HTR-8/SVneo (cell line): ENCODE results near the gene HORMAD2.

Experiments
- DNase-seq: peaks from one replicate; pipeline ENCODE4 v3.0.0; 2011; ENCODE audit warnings: low spot score, mixed read lengths; ENCODE audit not compliant: insufficient read length
- FAIRE-seq: peaks from 2 replicates; lab custom pipeline; 2011; peaks lifted over from hg19 to GRCh38; lab: Jason Lieb, UNC

The HORMAD2 gene

DNA sequence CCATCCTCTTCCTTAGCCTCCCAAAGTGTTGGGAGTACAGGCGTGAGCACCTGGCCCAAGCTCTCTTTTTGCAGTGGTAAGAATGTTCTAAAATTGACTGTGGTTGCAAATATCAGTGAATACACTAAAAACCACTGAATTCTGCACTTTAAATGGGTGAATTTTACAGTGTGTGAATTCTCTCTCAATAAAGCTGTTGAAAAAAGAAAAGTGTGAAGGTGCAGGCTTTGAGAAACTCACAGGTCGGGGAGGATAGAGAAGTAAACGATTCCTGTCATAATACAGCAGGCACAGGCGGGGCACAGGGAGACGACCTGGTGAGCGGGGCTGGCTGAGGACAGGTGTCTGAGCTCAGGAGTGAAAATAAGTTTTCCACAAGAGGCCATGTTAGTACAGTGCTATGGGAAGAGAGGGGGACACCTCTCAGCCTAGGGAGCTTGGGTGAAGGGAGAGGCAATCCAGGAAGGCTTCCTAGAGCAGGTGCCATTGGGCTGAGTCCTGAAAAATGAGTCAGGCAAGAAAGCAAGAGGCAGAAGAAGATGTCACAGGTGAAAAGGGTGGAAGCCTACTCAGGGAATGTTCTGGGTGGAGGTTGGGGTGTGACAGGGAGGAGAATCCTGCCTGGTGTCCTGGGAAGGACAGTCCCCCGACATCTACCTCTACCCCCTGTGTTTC is 140.2 kb downstream of the HORMAD2 start:
- DNase-seq (no peak), FAIRE-seq (no peak)

DNA sequence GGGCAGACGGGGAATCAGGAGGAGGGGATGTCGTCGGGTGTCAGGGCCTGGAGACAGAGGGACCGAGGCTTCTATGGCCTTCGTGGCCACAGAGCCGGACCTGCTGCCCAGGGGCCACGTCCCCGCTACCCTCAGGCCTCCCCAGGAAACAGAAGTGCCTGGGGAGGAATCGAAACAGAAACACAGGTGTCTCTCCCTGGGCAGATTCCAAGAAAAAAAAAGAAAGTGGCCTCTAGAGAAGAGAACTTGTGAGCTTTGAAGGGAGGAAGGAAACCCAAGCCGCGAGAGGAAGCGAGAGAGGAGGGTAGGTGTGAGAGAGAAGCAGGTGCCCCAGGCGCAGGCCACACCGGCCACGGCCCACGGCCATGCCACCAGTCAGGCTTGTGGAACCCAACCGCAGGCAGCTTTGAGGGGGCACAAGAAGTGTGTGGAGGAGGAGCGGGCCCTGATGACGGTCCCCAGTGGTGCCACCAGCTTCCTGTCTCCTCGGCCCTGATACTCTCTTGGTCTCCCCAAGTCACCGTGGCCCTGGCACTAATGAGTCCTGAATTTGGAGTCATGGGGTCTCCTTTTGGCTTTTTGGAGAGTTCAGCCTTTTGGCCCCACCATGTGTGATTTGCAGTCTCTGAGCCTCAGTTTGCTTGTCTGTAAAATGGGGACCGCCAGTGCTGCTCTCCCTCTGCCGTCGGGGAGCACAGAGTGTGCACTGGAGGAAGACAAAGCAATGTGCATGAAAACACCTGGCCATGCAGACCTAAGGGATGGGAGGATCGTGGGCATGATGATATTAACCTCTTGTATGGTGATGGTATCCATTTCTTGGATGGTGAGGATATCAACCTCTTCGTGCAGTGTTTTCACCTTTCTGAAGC is 141.1 kb downstream of the HORMAD2 start:
- DNase-seq (no peak), FAIRE-seq (no peak)

DNA sequence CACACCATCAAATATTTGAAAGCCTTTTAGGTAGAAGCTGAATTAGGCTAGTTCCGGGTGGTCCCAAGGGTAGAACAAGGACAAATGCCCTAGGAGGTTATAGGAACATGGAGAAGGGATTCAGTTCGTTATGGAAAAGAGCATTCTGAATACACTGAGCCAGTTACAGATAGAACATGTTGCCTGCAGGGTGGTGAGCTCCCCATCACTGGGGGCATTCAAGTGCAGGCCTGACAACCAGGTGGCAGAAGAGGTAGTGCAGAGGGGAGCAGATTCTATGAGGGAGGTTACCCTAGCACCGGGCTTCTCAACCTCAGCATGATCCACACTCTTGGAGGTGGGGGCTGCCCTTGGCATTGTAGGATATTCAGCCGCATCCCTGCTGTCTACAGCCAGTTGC is 142.1 kb downstream of the HORMAD2 start:
- FAIRE-seq (no peak), DNase-seq (no peak)

DNA sequence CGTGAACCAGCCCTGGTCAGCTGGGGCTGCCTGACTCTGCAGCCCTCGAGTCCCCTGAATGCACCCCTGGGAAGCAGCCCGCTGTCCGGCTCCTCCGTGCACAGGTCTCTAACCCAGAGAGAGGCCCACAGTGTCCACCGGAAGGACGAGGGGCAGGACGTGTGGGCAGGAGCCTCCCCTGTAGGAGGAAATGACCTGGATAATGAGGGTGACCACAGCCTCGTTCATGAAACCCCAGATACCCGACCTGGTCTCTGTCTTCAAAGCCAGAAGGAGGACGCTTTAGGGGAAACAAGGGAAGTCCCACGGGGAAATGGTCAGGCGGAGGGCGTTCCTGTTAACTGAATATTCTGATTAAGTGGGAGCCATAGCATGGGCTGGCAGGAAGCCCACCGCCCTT is 143.0 kb downstream of the HORMAD2 start:
- no peak for DNase-seq
- no peak for FAIRE-seq

DNA sequence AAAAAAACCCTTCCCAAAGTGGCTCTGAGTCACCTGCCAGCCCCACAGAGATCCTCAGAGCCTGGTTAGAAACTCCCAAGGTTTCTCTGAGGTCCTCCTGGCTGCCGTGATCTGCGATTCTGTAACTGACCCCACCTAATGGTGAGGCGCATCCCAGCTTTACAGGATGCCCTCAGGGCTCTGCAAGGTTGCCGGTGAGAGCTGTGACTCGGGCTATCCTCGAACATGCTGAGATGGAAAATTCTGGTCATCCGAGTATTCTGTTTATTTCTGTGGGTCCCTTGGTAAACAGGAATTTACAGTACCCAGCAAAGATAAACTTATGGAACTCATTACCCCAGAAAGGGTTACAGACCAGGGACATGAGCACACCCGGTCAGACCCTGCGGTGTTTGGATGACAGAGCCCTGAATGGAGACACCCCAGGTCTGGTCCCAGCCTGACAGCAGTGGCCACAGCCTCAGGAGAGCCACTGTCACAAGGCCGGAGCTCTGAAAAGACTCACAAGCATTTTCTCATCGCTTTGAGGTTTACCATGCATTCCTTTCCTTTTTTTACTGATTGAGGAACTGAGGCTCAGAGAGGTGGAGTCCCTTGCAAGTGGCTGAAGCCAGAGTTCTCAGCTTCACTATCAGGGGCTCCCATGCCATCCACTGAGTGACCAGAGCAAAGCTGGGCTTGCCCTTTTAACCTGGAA is 144.0 kb downstream of the HORMAD2 start:
- no peak for DNase-seq
- FAIRE-seq = no peak

GRCh38 chr22:30225220-30225927 is 145.1 kb downstream of the HORMAD2 start:
- FAIRE-seq (no peak), DNase-seq (no peak)

- FAIRE-seq = no peak
- DNase-seq = no peak
These were observed 146.0 kb downstream of the HORMAD2 start for GRCh38 chr22:30226192-30226832.
